ENCODE results near the gene ARPC5.

Gene ARPC5

GRCh38 chr1:183653876-183654451 lies 18.4 kb upstream of the ARPC5 start:
- DNase-seq (ENCODE audit: low read depth), result no peak
- no peak overlapping the region for H3K4me3 ChIP-seq (ENCODE audit: low read length)
- TF ChIP-seq, protein P1, sequence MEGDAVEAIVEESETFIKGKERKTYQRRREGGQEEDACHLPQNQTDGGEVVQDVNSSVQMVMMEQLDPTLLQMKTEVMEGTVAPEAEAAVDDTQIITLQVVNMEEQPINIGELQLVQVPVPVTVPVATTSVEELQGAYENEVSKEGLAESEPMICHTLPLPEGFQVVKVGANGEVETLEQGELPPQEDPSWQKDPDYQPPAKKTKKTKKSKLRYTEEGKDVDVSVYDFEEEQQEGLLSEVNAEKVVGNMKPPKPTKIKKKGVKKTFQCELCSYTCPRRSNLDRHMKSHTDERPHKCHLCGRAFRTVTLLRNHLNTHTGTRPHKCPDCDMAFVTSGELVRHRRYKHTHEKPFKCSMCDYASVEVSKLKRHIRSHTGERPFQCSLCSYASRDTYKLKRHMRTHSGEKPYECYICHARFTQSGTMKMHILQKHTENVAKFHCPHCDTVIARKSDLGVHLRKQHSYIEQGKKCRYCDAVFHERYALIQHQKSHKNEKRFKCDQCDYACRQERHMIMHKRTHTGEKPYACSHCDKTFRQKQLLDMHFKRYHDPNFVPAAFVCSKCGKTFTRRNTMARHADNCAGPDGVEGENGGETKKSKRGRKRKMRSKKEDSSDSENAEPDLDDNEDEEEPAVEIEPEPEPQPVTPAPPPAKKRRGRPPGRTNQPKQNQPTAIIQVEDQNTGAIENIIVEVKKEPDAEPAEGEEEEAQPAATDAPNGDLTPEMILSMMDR (IDR thresholded peaks at IDR 0.05; ENCODE audit: insufficient read depth, low read depth, low read length, missing control alignments), result no peak

GRCh38 chr1:183653462-183653794 lies 17.8 kb upstream of the ARPC5 start:
- TF ChIP-seq, protein P1 (IDR thresholded peaks at IDR 0.05; ENCODE audit: insufficient read depth, low read depth, low read length, missing control alignments), result no peak
- DNase-seq (ENCODE audit: low read depth), result no peak
- no peak overlapping the region for H3K4me3 ChIP-seq (ENCODE audit: low read length)

GRCh38 chr1:183652547-183653461 lies 17.2 kb upstream of the ARPC5 start, which contains the start of gene APOBEC4:
Gene APOBEC4 (minus strand): TSS chr1:183653316. CDS start chr1:183648781, 4,535 bp downstream.
- DNase-seq (ENCODE audit: low read depth), result peak; percentile 43
- no peak within 1 kb of the TSS for H3K4me3 ChIP-seq (ENCODE audit: low read length)
- TF ChIP-seq, protein P1 (IDR thresholded peaks at IDR 0.05; ENCODE audit: insufficient read depth, low read depth, low read length, missing control alignments), result no peak

GRCh38 chr1:183652107-183652506 lies 16.5 kb upstream of the ARPC5 start:
- no peak overlapping the region for H3K4me3 ChIP-seq (ENCODE audit: low read length)
- DNase-seq (ENCODE audit: low read depth), result no peak
- TF ChIP-seq, protein P1 (IDR thresholded peaks at IDR 0.05; ENCODE audit: insufficient read depth, low read depth, low read length, missing control alignments), result no peak

DNA sequence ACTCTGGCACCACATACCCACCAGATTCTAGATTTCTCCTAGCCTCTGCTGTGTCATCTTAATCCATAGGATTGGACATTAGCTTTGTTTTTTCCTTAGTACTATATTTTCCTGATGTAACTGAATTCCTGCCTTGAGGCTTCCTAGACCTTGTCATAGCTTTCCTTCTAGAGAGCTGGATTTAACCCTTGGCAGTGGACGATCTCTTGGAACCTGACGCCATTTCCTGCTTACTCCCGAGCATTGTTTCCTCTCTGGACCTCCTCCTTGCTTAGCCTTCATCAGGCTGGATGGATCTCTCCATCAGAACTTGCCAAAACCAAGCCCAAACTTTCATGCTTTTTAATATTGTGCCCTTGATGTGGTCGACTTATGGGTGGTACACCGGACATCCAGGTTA lies 16.0 kb upstream of the ARPC5 start:
- H3K4me3 ChIP-seq (ENCODE audit: low read length), result no peak overlapping the region
- TF ChIP-seq, protein P1 (IDR thresholded peaks at IDR 0.05; ENCODE audit: insufficient read depth, low read depth, low read length, missing control alignments), result no peak
- DNase-seq (ENCODE audit: low read depth), result no peak

DNA sequence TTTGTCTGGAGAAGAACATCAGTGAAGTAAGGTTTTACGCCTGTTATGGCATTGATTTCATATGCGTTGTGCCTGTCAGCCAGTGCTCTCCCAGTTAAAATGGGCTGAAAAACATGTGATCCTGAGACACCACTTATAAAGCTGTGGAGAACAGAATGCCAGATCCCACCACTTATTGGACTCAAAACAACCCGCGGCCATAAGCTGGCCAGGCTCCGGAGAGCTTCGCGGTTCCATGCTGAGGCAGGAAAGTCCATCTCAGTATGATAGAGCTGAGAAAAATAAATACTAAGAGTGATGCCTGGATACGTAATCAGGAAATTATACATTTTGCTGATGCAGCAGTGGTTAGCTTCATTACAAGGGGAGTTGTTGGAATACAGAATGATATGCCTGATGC lies 12.5 kb upstream of the ARPC5 start:
- TF ChIP-seq, protein P1 (IDR thresholded peaks at IDR 0.05; ENCODE audit: insufficient read depth, low read depth, low read length, missing control alignments), result no peak
- DNase-seq (ENCODE audit: low read depth), result no peak
- no peak overlapping the region for H3K4me3 ChIP-seq (ENCODE audit: low read length)

Measured in epithelial cell of esophagus (primary cell).